K562 (cell line): Measurements from ENCODE around the gene PRCC.

ENCODE experiments used
- BDP1 ChIP-seq: IDR thresholded peaks from 3 replicates; pipeline ENCODE4 v1.6.1; 2011; ENCODE audit not compliant: insufficient read length, insufficient read depth
- CHD1 ChIP-seq: fragments of 200-600 bp; sonication (generic); IDR thresholded peaks from one replicate; pipeline ENCODE4 v1.6.1; 2012; ENCODE audit warnings: mild to moderate bottlenecking, moderate library complexity, low read length, inconsistent platforms
- CTCF ChIP-seq, 3 experiments: IDR thresholded peaks in 2 of 3; conservative IDR thresholded peaks in 1 of 3; 2 replicates each; pipeline ENCODE4 v1.5.1; 2011 to 2012; ENCODE audit warnings: low read length in 3 of 3, mild to moderate bottlenecking in 3 of 3, control low read depth in 2 of 3, improper control_type of control experiment in 1 of 3, inconsistent platforms in 1 of 3, low read depth in 1 of 3, mixed read lengths in 1 of 3, moderate library complexity in 1 of 3; ENCODE audit not compliant: insufficient read depth in 2 of 3
- EHMT2 ChIP-seq: fragments of 450-650 bp; IDR thresholded peaks from 2 replicates; pipeline ENCODE4 v1.6.1; 2018; ENCODE audit warnings: antibody characterized with exemption
- HDAC6 ChIP-seq: IDR thresholded peaks from 2 replicates; pipeline ENCODE4 v1.6.1; 2012; ENCODE audit warnings: low read depth, mild to moderate bottlenecking, control low read depth, inconsistent platforms, low read length, moderate library complexity
- KAT7 ChIP-seq: sonication (generic); formaldehyde crosslinking; IDR thresholded peaks from 2 replicates; pipeline ENCODE4 v1.8.0; 2022; ENCODE audit warnings: missing genetic modification reagents, mild to moderate bottlenecking, borderline replicate concordance
- MECOM ChIP-seq: fragments of 250-450 bp; sonication (Bioruptor Pico); IDR thresholded peaks from 2 replicates; pipeline ENCODE4 v1.8.0; 2022; ENCODE audit warnings: inconsistent platforms
- ZBTB40 ChIP-seq, 2 experiments: fragments of 450-650 bp in 1 of 2; sonication (generic) in 1 of 2; formaldehyde crosslinking in 1 of 2; IDR thresholded peaks; 2 replicates each; pipeline versions ENCODE4 v1.7.1 to v1.9.0; 2016 to 2022; ENCODE audit warnings: inconsistent platforms in 1 of 2, mild to moderate bottlenecking in 1 of 2, missing genetic modification reagents in 1 of 2
- TF ChIP-seq, protein P1 (sequence below): fragments of 250-450 bp; sonication (Bioruptor Pico); IDR thresholded peaks from 2 replicates; pipeline ENCODE4 v1.8.0; 2021; ENCODE audit warnings: moderate library complexity, mild to moderate bottlenecking, inconsistent platforms
- TF ChIP-seq, protein P2 (sequence below): fragments of 250-450 bp; sonication (Bioruptor Pico); IDR thresholded peaks from 2 replicates; pipeline ENCODE4 v1.4.0; 2020

- no peak for TF ChIP-seq ZBTB40 (IDR thresholded peaks at IDR 0.05)
- TF ChIP-seq ZBTB40 (CRISPR knock-in tag; IDR thresholded peaks at IDR 0.05) = no peak
- no peak for TF ChIP-seq BDP1
- TF ChIP-seq HDAC6 = no peak
- TF ChIP-seq EHMT2 = no peak
- no peak for TF ChIP-seq CTCF (IDR thresholded peaks at IDR 0.05 in 2 of 3, conservative IDR thresholded peaks at IDR 0.05 in 1 of 3; ENCODE audit: insufficient read depth in 2 of 3, low read depth in 1 of 3, low read length in 3 of 3)
- TF ChIP-seq, protein P1, sequence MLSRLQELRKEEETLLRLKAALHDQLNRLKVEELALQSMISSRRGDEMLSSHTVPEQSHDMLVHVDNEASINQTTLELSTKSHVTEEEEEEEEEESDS (CRISPR knock-in tag) = no peak
- TF ChIP-seq, protein P2, sequence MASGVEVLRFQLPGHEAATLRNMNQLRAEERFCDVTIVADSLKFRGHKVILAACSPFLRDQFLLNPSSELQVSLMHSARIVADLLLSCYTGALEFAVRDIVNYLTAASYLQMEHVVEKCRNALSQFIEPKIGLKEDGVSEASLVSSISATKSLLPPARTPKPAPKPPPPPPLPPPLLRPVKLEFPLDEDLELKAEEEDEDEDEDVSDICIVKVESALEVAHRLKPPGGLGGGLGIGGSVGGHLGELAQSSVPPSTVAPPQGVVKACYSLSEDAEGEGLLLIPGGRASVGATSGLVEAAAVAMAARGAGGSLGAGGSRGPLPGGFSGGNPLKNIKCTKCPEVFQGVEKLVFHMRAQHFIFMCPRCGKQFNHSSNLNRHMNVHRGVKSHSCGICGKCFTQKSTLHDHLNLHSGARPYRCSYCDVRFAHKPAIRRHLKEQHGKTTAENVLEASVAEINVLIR (CRISPR knock-in tag) = peak; percentile 54
- TF ChIP-seq MECOM = peak; percentile 71
- no peak for TF ChIP-seq CHD1
- TF ChIP-seq KAT7 (CRISPR knock-in tag) = no peak
These were observed 11.8 kb upstream of the PRCC start for GRCh38 chr1:156755527-156755950.
